ENCODE measurements around the gene TLK2.

TLK2 gene

DNA sequence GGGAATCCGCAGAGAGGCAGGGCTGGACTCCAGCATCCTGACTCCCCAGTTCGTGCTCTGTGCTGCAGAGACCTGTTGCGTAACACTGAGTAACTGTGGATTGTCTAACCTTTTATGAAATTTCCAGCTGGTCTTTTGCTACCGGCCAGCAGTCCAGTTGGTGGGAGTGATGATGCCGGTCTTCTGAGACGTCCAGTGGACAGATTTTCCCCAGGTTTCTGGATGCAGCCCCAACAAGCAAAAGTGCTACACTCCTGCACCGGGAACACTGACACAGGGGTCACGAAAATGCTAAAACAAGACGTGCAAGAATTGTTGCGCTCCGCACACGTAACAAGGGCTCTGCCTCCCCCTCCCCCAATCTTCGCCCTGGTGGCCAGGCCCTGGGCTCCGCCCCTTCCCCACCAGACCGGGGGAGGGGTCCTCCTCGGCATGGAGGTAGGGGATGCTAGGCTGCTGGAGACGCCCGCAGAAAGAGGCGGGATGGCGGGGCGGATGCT is 148.1 kb downstream of the TLK2 start:
- peak overlapping the region; percentile 67 for H2AFZ ChIP-seq (ENCODE audit: low read depth, low read length)
- no peaks in the 10 kb centered on the region for H3K9me3 ChIP-seq (ENCODE audit: insufficient read depth, low read length, severe bottlenecking)

DNA sequence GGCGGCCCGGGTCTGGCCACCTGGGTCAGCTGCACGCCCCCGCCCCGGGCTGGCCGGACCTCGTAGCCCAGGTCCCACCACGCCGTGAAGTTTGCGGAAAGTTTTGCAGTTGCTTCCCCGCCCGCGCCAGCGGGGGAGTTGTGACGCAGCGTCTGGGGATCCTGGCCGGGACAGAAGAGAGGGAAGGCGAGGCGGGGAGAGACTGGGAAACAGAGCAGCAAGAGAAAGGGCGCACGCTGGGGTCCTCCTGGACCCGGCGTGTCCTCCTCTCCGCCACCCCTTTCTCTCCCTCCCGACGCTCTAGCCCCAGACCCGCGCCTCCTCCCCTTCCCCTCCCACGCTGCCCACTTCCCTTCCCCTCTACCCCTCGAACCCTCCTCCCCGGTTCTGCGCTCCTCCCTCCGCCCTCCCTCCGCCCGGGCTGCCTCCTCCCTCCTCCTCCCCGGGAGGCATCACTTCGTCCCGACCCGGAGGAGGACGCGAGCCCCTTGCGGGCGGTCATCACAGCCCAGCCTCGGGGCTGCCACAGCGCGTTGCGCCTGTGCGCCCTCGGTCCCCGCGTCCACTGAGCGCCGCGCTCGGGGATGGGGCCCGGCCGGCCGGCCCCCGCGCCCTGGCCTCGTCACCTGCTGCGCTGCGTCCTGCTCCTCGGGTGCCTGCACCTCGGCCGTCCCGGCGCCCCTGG is 148.7 kb downstream of the TLK2 start, which contains the start of gene MRC2:
Gene MRC2 (plus strand): TSS at position 452 of the 685 bp plus-strand sequence. CDS start 133 bp downstream, at position 585.
- Histone ChIP-seq H3K9ac (ENCODE audit: low read depth, low read length) (peak within 1 kb of the TSS; percentile 74), H3K4me2 (ENCODE audit: insufficient read depth, low read length) (peak within 1 kb of the TSS; percentile 97)
- peak; percentile 82 for ATAC-seq (ENCODE audit: insufficient read depth, low read depth)

More for the DNA sequence above, 148.1 kb downstream of the TLK2 start:
- Histone ChIP-seq H3K27ac (ENCODE audit: low read length) (no peak overlapping the region), H4K20me1 (ENCODE audit: insufficient read depth, low read length) (peaks cover 23% of the 10 kb centered on the region), H3K9ac (ENCODE audit: low read depth, low read length) (peak overlapping the region; percentile 74), H3K4me3 (ENCODE audit: low read depth in 1 of 2, low read length in 2 of 2) (peak overlapping the region; percentile 25 to 91; a peak in 3 of 4 replicates), H3K79me2 (ENCODE audit: insufficient read depth, low read length) (no peaks in the 10 kb centered on the region; the same call in 1 of the 2 replicates), H3K36me3 (ENCODE audit: insufficient read depth, low read length) (no peaks in the 10 kb centered on the region), H3K27me3 (ENCODE audit: insufficient read depth, low read length, poor library complexity) (no peaks in the 10 kb centered on the region), H3K4me2 (ENCODE audit: insufficient read depth, low read length) (peak overlapping the region; percentile 97), H3K4me1 (ENCODE audit: insufficient read depth, low read length) (peaks cover 31% of the 10 kb centered on the region)
- ATAC-seq (ENCODE audit: insufficient read depth, low read depth) (peak; percentile 22), DNase-seq (peak; percentile 50)
- TF ChIP-seq EZH2 (IDR thresholded peaks at IDR 0.05; ENCODE audit: borderline replicate concordance, low read depth, low read length, severe bottlenecking), result no peak
- TF ChIP-seq, protein P1, sequence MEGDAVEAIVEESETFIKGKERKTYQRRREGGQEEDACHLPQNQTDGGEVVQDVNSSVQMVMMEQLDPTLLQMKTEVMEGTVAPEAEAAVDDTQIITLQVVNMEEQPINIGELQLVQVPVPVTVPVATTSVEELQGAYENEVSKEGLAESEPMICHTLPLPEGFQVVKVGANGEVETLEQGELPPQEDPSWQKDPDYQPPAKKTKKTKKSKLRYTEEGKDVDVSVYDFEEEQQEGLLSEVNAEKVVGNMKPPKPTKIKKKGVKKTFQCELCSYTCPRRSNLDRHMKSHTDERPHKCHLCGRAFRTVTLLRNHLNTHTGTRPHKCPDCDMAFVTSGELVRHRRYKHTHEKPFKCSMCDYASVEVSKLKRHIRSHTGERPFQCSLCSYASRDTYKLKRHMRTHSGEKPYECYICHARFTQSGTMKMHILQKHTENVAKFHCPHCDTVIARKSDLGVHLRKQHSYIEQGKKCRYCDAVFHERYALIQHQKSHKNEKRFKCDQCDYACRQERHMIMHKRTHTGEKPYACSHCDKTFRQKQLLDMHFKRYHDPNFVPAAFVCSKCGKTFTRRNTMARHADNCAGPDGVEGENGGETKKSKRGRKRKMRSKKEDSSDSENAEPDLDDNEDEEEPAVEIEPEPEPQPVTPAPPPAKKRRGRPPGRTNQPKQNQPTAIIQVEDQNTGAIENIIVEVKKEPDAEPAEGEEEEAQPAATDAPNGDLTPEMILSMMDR (IDR thresholded peaks at IDR 0.05; ENCODE audit: borderline replicate concordance, extremely low read depth, low read length, poor library complexity, severe bottlenecking), result no peak

DNA sequence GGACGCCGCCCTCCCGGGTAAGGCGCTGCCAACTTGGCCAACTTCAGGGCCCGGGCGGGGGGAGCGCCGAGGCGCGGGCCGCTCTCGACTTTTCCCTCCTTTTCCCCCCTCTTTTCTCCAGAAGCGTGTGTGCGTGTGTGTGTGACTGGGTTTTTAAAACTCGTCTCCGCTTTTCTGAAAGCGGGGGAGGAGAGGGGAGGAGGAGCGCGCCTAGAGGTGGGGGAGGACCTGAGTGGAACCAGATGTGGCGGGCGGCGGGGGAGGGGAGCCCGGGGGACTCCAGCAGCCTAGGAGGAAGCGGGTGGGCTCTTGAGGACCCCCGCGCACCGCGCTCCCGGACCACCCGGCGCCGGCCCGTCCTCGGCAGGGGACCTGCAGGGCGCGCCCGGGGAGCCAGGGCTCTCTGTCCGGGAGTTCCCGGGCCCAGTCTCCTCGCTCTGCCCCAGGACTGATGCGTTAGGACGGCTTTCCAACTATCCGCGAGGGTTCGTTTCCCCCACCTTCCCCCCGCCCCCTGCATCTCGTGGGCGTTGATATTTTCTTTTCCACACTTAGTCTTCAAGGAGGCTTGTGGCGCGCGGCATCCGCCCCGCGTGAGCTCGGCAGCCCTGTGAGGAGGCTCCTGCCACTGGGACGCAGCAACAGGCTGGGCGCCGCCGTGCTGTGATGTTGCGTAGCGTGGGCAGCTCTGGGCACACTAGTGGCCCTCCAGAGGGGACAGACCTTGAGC is 149.4 kb downstream of the TLK2 start:
- H3K27ac ChIP-seq (ENCODE audit: low read length), result peak overlapping the region; percentile 33

More for the DNA sequence above, 148.7 kb downstream of the TLK2 start, which contains the start of gene MRC2:
- no peak for TF ChIP-seq EZH2 (IDR thresholded peaks at IDR 0.05; ENCODE audit: borderline replicate concordance, low read depth, low read length, severe bottlenecking)
- TF ChIP-seq, protein P1 (IDR thresholded peaks at IDR 0.05; ENCODE audit: borderline replicate concordance, extremely low read depth, low read length, poor library complexity, severe bottlenecking), result no peak
- Histone ChIP-seq H3K79me2 (ENCODE audit: insufficient read depth, low read length) (no peaks in the 10 kb centered on the region; the same call in 1 of the 2 replicates), H3K4me1 (ENCODE audit: insufficient read depth, low read length) (peaks cover 31% of the 10 kb centered on the region), H3K4me3 (ENCODE audit: low read depth in 1 of 2, low read length in 2 of 2) (peak within 1 kb of the TSS; percentile 25 to 91), H2AFZ (ENCODE audit: low read depth, low read length) (peak within 1 kb of the TSS; percentile 67), H3K27ac (ENCODE audit: low read length) (peak within 1 kb of the TSS; percentile 33), H3K27me3 (ENCODE audit: insufficient read depth, low read length, poor library complexity) (no peaks in the 10 kb centered on the region), H3K36me3 (ENCODE audit: insufficient read depth, low read length) (no peaks in the 10 kb centered on the region), H4K20me1 (ENCODE audit: insufficient read depth, low read length) (peaks cover 25% of the 10 kb centered on the region), H3K9me3 (ENCODE audit: insufficient read depth, low read length, severe bottlenecking) (no peaks in the 10 kb centered on the region)
- DNase-seq, result peak; percentile 82

More for the DNA sequence above, 149.4 kb downstream of the TLK2 start:
- DNase-seq, result peak; percentile 73
- Histone ChIP-seq H4K20me1 (ENCODE audit: insufficient read depth, low read length) (peaks cover 30% of the 10 kb centered on the region), H2AFZ (ENCODE audit: low read depth, low read length) (peak overlapping the region; percentile 67), H3K9ac (ENCODE audit: low read depth, low read length) (peak overlapping the region; percentile 74), H3K4me3 (ENCODE audit: low read depth in 1 of 2, low read length in 2 of 2) (peak overlapping the region; percentile 25 to 91), H3K4me2 (ENCODE audit: insufficient read depth, low read length) (peak overlapping the region; percentile 97), H3K9me3 (ENCODE audit: insufficient read depth, low read length, severe bottlenecking) (no peaks in the 10 kb centered on the region), H3K36me3 (ENCODE audit: insufficient read depth, low read length) (no peaks in the 10 kb centered on the region), H3K79me2 (ENCODE audit: insufficient read depth, low read length) (no peaks in the 10 kb centered on the region; the same call in 1 of the 2 replicates), H3K4me1 (ENCODE audit: insufficient read depth, low read length) (peaks cover 31% of the 10 kb centered on the region), H3K27me3 (ENCODE audit: insufficient read depth, low read length, poor library complexity) (no peaks in the 10 kb centered on the region)
- peak; percentile 59 for ATAC-seq (ENCODE audit: insufficient read depth, low read depth)
- TF ChIP-seq EZH2 (IDR thresholded peaks at IDR 0.05; ENCODE audit: borderline replicate concordance, low read depth, low read length, severe bottlenecking), result no peak
- TF ChIP-seq, protein P1 (IDR thresholded peaks at IDR 0.05; ENCODE audit: borderline replicate concordance, extremely low read depth, low read length, poor library complexity, severe bottlenecking), result no peak
